Loucy (cell line): Measurements from ENCODE around the gene NR1H3.
A peak's percentile ranks its signal among the peaks of the same experiment; 100 is the strongest.

Experiments
- H2AFZ ChIP-seq: fragments of 200-600 bp; sonication (generic); 2 replicates; pipeline ENCODE4 v1.6.0; 2016; ENCODE audit warnings: antibody characterized with exemption, mild to moderate bottlenecking, low read length, moderate library complexity
- H3F3A ChIP-seq: fragments of 200-600 bp; 2 replicates; pipeline ENCODE4 v1.6.0; 2016; ENCODE audit warnings: antibody characterized with exemption, low read depth, mild to moderate bottlenecking
- H3K27me3 ChIP-seq: fragments of 200-600 bp; sonication (generic); 2 replicates; pipeline ENCODE4 v1.6.1; 2014; ENCODE audit warnings: low read length, mild to moderate bottlenecking; ENCODE audit not compliant: insufficient read depth, poor library complexity, severe bottlenecking
- H3K36me3 ChIP-seq: fragments of 200-600 bp; sonication (generic); 2 replicates; pipeline ENCODE4 v1.6.1; 2016; ENCODE audit warnings: low read length; ENCODE audit not compliant: insufficient read depth
- H3K4me1 ChIP-seq: fragments of 200-600 bp; sonication (generic); 2 replicates; pipeline ENCODE4 v1.5.1; 2014; ENCODE audit warnings: low read length, mild to moderate bottlenecking; ENCODE audit not compliant: insufficient read depth, poor library complexity, severe bottlenecking
- H3K4me2 ChIP-seq: fragments of 200-600 bp; sonication (generic); 2 replicates; pipeline ENCODE4 v1.6.0; 2014; ENCODE audit warnings: antibody characterized with exemption, low read length, low read depth, mild to moderate bottlenecking; ENCODE audit not compliant: poor library complexity, severe bottlenecking
- H3K4me3 ChIP-seq: fragments of 200-600 bp; sonication (generic); 2 replicates; pipeline ENCODE4 v1.5.1; 2014; ENCODE audit warnings: low read length, mild to moderate bottlenecking, mixed read lengths; ENCODE audit not compliant: poor library complexity, severe bottlenecking
- H3K79me2 ChIP-seq: fragments of 200-600 bp; sonication (generic); 2 replicates; pipeline ENCODE4 v1.6.1; 2014; ENCODE audit warnings: low read length; ENCODE audit not compliant: insufficient read depth
- H3K9ac ChIP-seq: fragments of 200-600 bp; sonication (generic); 2 replicates; pipeline ENCODE4 v1.6.0; 2014; ENCODE audit warnings: mild to moderate bottlenecking, low read depth, low read length, moderate library complexity; ENCODE audit not compliant: poor library complexity, severe bottlenecking
- H3K9me2 ChIP-seq: fragments of 200-600 bp; sonication (generic); replicated peaks from 2 replicates; pipeline ENCODE4 v1.6.1; 2016; ENCODE audit warnings: low read depth, low read length, mixed read lengths
- H3K9me3 ChIP-seq: fragments of 200-600 bp; sonication (generic); 2 replicates; pipeline ENCODE4 v1.6.1; 2014; ENCODE audit warnings: mild to moderate bottlenecking, antibody characterized with exemption, low read length, low read depth; ENCODE audit not compliant: insufficient read depth
- H4K20me1 ChIP-seq: fragments of 200-600 bp; sonication (generic); 2 replicates; pipeline ENCODE4 v1.6.0; 2014; ENCODE audit warnings: antibody characterized with exemption, low read length, mild to moderate bottlenecking; ENCODE audit not compliant: insufficient read depth, poor library complexity, severe bottlenecking
- EZH2phosphoT487 ChIP-seq: fragments of 200-600 bp; IDR thresholded peaks from 2 replicates; pipeline ENCODE4 v1.6.1; 2018; ENCODE audit warnings: antibody characterized with exemption, mild to moderate bottlenecking, moderate library complexity, borderline replicate concordance
- TF ChIP-seq, protein P1 (sequence below): fragments of 200-600 bp; sonication (generic); conservative IDR thresholded peaks from 2 replicates; pipeline ENCODE4 v1.5.1; 2014; ENCODE audit warnings: mild to moderate bottlenecking, antibody characterized with exemption, low read length

Gene NR1H3

DNA sequence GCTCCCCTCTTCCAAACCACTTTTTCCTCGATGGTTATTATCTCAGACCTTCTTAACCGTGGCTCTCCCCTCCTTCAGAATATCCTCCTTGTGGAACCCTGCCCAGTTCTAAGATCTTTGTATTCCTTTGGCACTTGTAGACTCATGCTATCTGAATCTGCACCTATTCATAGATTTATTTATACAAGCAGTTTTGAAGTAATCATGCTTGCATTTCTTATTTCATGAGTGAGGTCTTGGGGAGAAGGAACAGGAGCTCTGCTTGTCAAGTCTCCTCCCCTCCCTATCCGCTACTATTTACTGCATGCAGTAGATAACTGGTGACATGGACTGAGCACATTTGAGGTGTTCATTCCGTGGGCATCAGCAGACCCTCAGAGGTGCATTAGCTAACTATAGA lies 6.7 kb downstream of the NR1H3 start:
- H3K27me3 ChIP-seq: no peaks in the 10 kb centered on the region
- H3K36me3 ChIP-seq: no peaks in the 10 kb centered on the region
- H3K79me2 ChIP-seq: no peaks in the 10 kb centered on the region
- no peak overlapping the region for H3K4me3 ChIP-seq
- H3K9me3 ChIP-seq: no peaks in the 10 kb centered on the region
- H3K9me2 ChIP-seq: no peaks in the 10 kb centered on the region
- TF ChIP-seq, protein P1, sequence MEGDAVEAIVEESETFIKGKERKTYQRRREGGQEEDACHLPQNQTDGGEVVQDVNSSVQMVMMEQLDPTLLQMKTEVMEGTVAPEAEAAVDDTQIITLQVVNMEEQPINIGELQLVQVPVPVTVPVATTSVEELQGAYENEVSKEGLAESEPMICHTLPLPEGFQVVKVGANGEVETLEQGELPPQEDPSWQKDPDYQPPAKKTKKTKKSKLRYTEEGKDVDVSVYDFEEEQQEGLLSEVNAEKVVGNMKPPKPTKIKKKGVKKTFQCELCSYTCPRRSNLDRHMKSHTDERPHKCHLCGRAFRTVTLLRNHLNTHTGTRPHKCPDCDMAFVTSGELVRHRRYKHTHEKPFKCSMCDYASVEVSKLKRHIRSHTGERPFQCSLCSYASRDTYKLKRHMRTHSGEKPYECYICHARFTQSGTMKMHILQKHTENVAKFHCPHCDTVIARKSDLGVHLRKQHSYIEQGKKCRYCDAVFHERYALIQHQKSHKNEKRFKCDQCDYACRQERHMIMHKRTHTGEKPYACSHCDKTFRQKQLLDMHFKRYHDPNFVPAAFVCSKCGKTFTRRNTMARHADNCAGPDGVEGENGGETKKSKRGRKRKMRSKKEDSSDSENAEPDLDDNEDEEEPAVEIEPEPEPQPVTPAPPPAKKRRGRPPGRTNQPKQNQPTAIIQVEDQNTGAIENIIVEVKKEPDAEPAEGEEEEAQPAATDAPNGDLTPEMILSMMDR: no peak
- no peak for TF ChIP-seq EZH2phosphoT487
- peaks cover 45% of the 10 kb centered on the region for H3K4me1 ChIP-seq
- no peak overlapping the region for H2AFZ ChIP-seq
- H3F3A ChIP-seq: peaks cover 10% of the 10 kb centered on the region
- peak overlapping the region; percentile 56 for H3K4me2 ChIP-seq
- H3K9ac ChIP-seq: peak overlapping the region; percentile 1
- H4K20me1 ChIP-seq: no peaks in the 10 kb centered on the region

DNA sequence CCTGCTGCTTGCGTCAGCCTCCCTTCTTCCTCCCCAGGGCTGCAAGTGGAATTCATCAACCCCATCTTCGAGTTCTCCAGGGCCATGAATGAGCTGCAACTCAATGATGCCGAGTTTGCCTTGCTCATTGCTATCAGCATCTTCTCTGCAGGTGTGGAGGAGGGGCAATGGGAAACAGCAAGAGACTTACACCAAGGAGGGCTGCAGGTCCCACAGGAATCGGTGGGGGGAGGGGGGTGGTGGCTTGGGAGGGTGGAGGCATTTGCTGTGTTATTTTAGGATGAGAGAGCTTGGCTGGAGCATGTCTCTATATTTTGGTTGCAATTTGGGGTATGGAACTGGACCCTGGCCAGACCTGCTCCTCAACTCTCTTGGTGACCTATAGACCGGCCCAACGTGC lies 10.1 kb downstream of the NR1H3 start:
- Histone ChIP-seq H3K9me2 (no peaks in the 10 kb centered on the region), H3K4me3 (peak overlapping the region; percentile 75), H3K27me3 (no peaks in the 10 kb centered on the region), H4K20me1 (peaks cover 25% of the 10 kb centered on the region), H3K9ac (peak overlapping the region; percentile 87), H3K4me1 (peaks cover 63% of the 10 kb centered on the region), H3F3A (peaks cover 10% of the 10 kb centered on the region), H3K79me2 (peaks cover 26% of the 10 kb centered on the region), H3K36me3 (no peaks in the 10 kb centered on the region), H3K4me2 (peak overlapping the region; percentile 94), H2AFZ (no peak overlapping the region), H3K9me3 (no peaks in the 10 kb centered on the region)
- TF ChIP-seq, protein P1: no peak
- no peak for TF ChIP-seq EZH2phosphoT487

DNA sequence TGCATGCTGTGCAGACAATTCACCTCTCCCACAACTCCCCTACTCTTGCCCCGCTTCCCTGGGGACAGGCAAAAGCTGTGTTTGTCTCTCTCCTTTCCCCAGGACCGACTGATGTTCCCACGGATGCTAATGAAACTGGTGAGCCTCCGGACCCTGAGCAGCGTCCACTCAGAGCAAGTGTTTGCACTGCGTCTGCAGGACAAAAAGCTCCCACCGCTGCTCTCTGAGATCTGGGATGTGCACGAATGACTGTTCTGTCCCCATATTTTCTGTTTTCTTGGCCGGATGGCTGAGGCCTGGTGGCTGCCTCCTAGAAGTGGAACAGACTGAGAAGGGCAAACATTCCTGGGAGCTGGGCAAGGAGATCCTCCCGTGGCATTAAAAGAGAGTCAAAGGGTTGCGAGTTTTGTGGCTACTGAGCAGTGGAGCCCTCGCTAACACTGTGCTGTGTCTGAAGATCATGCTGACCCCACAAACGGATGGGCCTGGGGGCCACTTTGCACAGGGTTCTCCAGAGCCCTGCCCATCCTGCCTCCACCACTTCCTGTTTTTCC lies 10.7 kb downstream of the NR1H3 start:
- peak overlapping the region; percentile 75 for H3K4me3 ChIP-seq
- H3K27me3 ChIP-seq: no peaks in the 10 kb centered on the region
- H3K9me2 ChIP-seq: no peaks in the 10 kb centered on the region
- H3K36me3 ChIP-seq: no peaks in the 10 kb centered on the region
- peaks cover 32% of the 10 kb centered on the region for H3K79me2 ChIP-seq
- H3K9ac ChIP-seq: peak overlapping the region; percentile 87
- peak overlapping the region; percentile 94 for H3K4me2 ChIP-seq
- peaks cover 63% of the 10 kb centered on the region for H3K4me1 ChIP-seq
- H4K20me1 ChIP-seq: peaks cover 30% of the 10 kb centered on the region
- H2AFZ ChIP-seq: no peak overlapping the region
- peaks cover 10% of the 10 kb centered on the region for H3F3A ChIP-seq
- no peaks in the 10 kb centered on the region for H3K9me3 ChIP-seq
- no peak for TF ChIP-seq EZH2phosphoT487
- TF ChIP-seq, protein P1: no peak
